T47D (cell line): ENCODE data around the gene MMEL1.

Experiments
- DNase-seq, 2 experiments: peaks; one replicate each; pipeline versions ENCODE4 v3.0.0 to v3.0.0-alpha.2; 2011 to 2012; ENCODE audit warnings: low read depth in 1 of 2, low spot score in 1 of 2
- JUND ChIP-seq: IDR thresholded peaks from 2 replicates; pipeline ENCODE4 v1.6.1; 2012; ENCODE audit warnings: low read depth
- in situ Hi-C: cut with HindIII; loops from 2 replicates; pipeline ENCODE4 v1.10.0; 2016; ENCODE audit warnings: low sequenced_read_pairs, low pct_unique_long_range_greater_than_20kb

Gene MMEL1

GRCh38 chr1:2650967-2651645, 18.3 kb upstream of the MMEL1 start:
- no peak for TF ChIP-seq JUND
- no peak for DNase-seq
- in situ Hi-C loops: no loop called here

- TF ChIP-seq JUND: no peak
- DNase-seq: no peak
- in situ Hi-C loops: no loop called here
Measured at GRCh38 chr1:2646837-2647236, 14.0 kb upstream of the MMEL1 start.

- in situ Hi-C loops: no loop called here
- DNase-seq: no peak
- no peak for TF ChIP-seq JUND
Measured at GRCh38 chr1:2645776-2646175, 13.0 kb upstream of the MMEL1 start.

- TF ChIP-seq JUND: no peak
- DNase-seq: no peak
- in situ Hi-C loops: no loop called here
Measured at GRCh38 chr1:2645143-2645542, 12.3 kb upstream of the MMEL1 start.

GRCh38 chr1:2644591-2645101, 11.8 kb upstream of the MMEL1 start:
- TF ChIP-seq JUND: no peak
- DNase-seq: no peak
- in situ Hi-C loops: no loop called here

- DNase-seq: no peak
- in situ Hi-C loops: no loop called here
- no peak for TF ChIP-seq JUND
Measured at GRCh38 chr1:2644171-2644570, 11.4 kb upstream of the MMEL1 start.

GRCh38 chr1:2643414-2644077, 10.7 kb upstream of the MMEL1 start:
- in situ Hi-C loops: no loop called here
- no peak for TF ChIP-seq JUND
- no peak for DNase-seq

GRCh38 chr1:2642560-2643413, 10.0 kb upstream of the MMEL1 start:
- in situ Hi-C loops: no loop called here
- TF ChIP-seq JUND: no peak
- DNase-seq: peak; percentile 58 to 71

- in situ Hi-C loops: no loop called here
- no peak for DNase-seq
- no peak for TF ChIP-seq JUND
Measured at GRCh38 chr1:2642131-2642559, 9.3 kb upstream of the MMEL1 start.

- no peak for TF ChIP-seq JUND
- no peak for DNase-seq
- in situ Hi-C loops: no loop called here
Measured at GRCh38 chr1:2641381-2642130, 8.7 kb upstream of the MMEL1 start.

- DNase-seq: no peak
- TF ChIP-seq JUND: no peak
- in situ Hi-C loops: no loop called here
Measured at GRCh38 chr1:2640626-2641025, 7.8 kb upstream of the MMEL1 start.
